Caco-2 (cell line): ENCODE data around the gene NF2. TPM values are rescaled to one million over a fixed set of nuclear protein-coding genes. Genes with fewer than 3 reads are reported as not detected.

Experiments
- BruUV-seq: library from RNA; stranded (reverse); fragments of 400-500 nt; replicated peaks from 2 replicates; lab custom pipeline; 2021; lab: Mats Ljungman, UMichigan
- CTCF ChIA-PET: fragments of 300-600 bp; sonication (Branson Sonifier 250); formaldehyde crosslinking; loops from one replicate; lab custom pipeline; 2022; ENCODE audit warnings: antibody characterized with exemption; lab: Charles Lee
- POLR2A ChIA-PET: fragments of 300-600 bp; sonication (Branson Sonifier 250); formaldehyde crosslinking; loops from one replicate; lab custom pipeline; 2022; ENCODE audit warnings: antibody characterized with exemption; lab: Charles Lee
- DNase-seq, 2 experiments: peaks; one replicate each; pipeline versions ENCODE4 v3.0.0 to v3.0.0-alpha.2; 2020 to 2022
- H3K27me3 ChIP-seq: replicated peaks from 2 replicates; pipeline ENCODE4 v1.6.0; 2011; ENCODE audit warnings: low read length; ENCODE audit not compliant: control insufficient read depth, insufficient read depth
- H3K36me3 ChIP-seq: 2 replicates; pipeline ENCODE4 v1.5.1; 2011; ENCODE audit warnings: low read length; ENCODE audit not compliant: control insufficient read depth, insufficient read depth
- H3K4me1 ChIP-seq: fragments of 250-450 bp; sonication (Bioruptor Pico); 2 replicates; pipeline ENCODE4 v1.5.1; 2020; ENCODE audit warnings: mild to moderate bottlenecking
- H3K4me3 ChIP-seq: 2 replicates; pipeline ENCODE4 v1.5.1; 2011; ENCODE audit warnings: low read depth, mild to moderate bottlenecking, control low read depth, low read length
- H3K9me3 ChIP-seq: fragments of 250-450 bp; sonication (Bioruptor Pico); 2 replicates; pipeline ENCODE4 v1.5.1; 2020; ENCODE audit warnings: mild to moderate bottlenecking, moderate library complexity
- H3K27ac Mint-ChIP-seq: one replicate; pipeline ENCODE4 v1.8.0; 2022; ENCODE audit warnings: mixed read lengths; ENCODE audit not compliant: unreplicated experiment
- H3K27me3 Mint-ChIP-seq: one replicate; pipeline ENCODE4 v1.8.0; 2022; ENCODE audit warnings: mixed read lengths; ENCODE audit not compliant: insufficient read depth, unreplicated experiment
- H3K36me3 Mint-ChIP-seq: one replicate; pipeline ENCODE4 v1.8.0; 2022; ENCODE audit warnings: mild to moderate bottlenecking, mixed read lengths; ENCODE audit not compliant: insufficient read depth, unreplicated experiment
- H3K4me1 Mint-ChIP-seq: one replicate; pipeline ENCODE4 v1.8.0; 2022; ENCODE audit warnings: low read depth, mixed read lengths; ENCODE audit not compliant: unreplicated experiment
- H3K4me3 Mint-ChIP-seq: one replicate; pipeline ENCODE4 v1.8.0; 2022; ENCODE audit warnings: mild to moderate bottlenecking, moderate library complexity, mixed read lengths; ENCODE audit not compliant: unreplicated experiment
- H3K9me3 Mint-ChIP-seq: one replicate; pipeline ENCODE4 v1.8.0; 2022; ENCODE audit warnings: mixed read lengths; ENCODE audit not compliant: unreplicated experiment
- CTCF ChIP-seq, 2 experiments: fragments of 200-600 bp in 1 of 2; IDR thresholded peaks; 1 replicate in 1 of 2; 2 replicates in 1 of 2; pipeline versions ENCODE4 v1.5.1 to v1.8.0; 2011 to 2022; ENCODE audit warnings: antibody characterized with exemption in 1 of 2, control low read depth in 1 of 2, inconsistent platforms in 1 of 2, low read depth in 1 of 2, low read length in 1 of 2, mild to moderate bottlenecking in 1 of 2, moderate library complexity in 1 of 2; ENCODE audit not compliant: insufficient read depth in 1 of 2, severe bottlenecking in 1 of 2, unreplicated experiment in 1 of 2
- intact Hi-C: fragments of 100-400 bp; cut with micrococcal nuclease; formaldehyde crosslinking; loops from one replicate; pipeline ENCODE4 v1.10.0; 2022; ENCODE audit not compliant: unreplicated experiment
- total RNA-seq: library from RNA; stranded (reverse); gene quantifications from 2 replicates; pipeline ENCODE4 v1.2.3, GENCODE V29; 2022

Gene NF2
- total RNA-seq, 1 experiment from 2014 or later = 53.2 TPM

- Mint-ChIP-seq H3K4me3 (no peak overlapping the region), H3K4me1 (no peaks in the 10 kb centered on the region), H3K36me3 (peaks cover 6% of the 10 kb centered on the region), H3K27ac (no peak overlapping the region), H3K27me3 (no peaks in the 10 kb centered on the region), H3K9me3 (no peaks in the 10 kb centered on the region)
- BruUV-seq = TSS peak; percentile 23
- no peaks in the 10 kb centered on the region for H3K9me3 ChIP-seq
- intact Hi-C loops = no loop called here
- TF ChIP-seq CTCF (IDR thresholded peaks at IDR 0.05; ENCODE audit: insufficient read depth in 1 of 2, low read depth in 1 of 2, low read length in 1 of 2, severe bottlenecking in 1 of 2, unreplicated experiment in 1 of 2) = no peak
- POLR2A ChIA-PET = no interaction called here
- H3K36me3 ChIP-seq = no peaks in the 10 kb centered on the region
- CTCF ChIA-PET = interaction anchor here (0.7 kb wide), 2 partner anchors 14 to 76 kb away, joined by 3 to 4 read pairs; no protein-coding TSS in a partner anchor
- H3K4me1 ChIP-seq = peaks cover 5% of the 10 kb centered on the region
- H3K27me3 ChIP-seq = no peaks in the 10 kb centered on the region
- no peak for DNase-seq
- H3K4me3 ChIP-seq = no peak overlapping the region
These were observed 94.6 kb downstream of the NF2 start for GRCh38 chr22:29697853-29698598.

GRCh38 chr22:29700206-29700899 lies 96.9 kb downstream of the NF2 start:
- CTCF ChIA-PET = interaction anchor here (1.0 kb wide), 1 partner anchor 388 kb away, joined by 4 read pairs; no protein-coding TSS in a partner anchor
- H3K4me1 Mint-ChIP-seq = no peaks in the 10 kb centered on the region

More at GRCh38 chr22:29700206-29700899, 96.9 kb downstream of the NF2 start:
- H3K4me1 ChIP-seq = peaks cover 5% of the 10 kb centered on the region
- H3K9me3 ChIP-seq = no peaks in the 10 kb centered on the region
- Mint-ChIP-seq H3K4me3 (no peak overlapping the region), H3K27ac (no peak overlapping the region), H3K36me3 (no peaks in the 10 kb centered on the region), H3K27me3 (no peaks in the 10 kb centered on the region), H3K9me3 (no peaks in the 10 kb centered on the region)
- no peak for DNase-seq
- no peaks in the 10 kb centered on the region for H3K36me3 ChIP-seq
- H3K27me3 ChIP-seq = no peaks in the 10 kb centered on the region
- BruUV-seq = no TSS peak
- POLR2A ChIA-PET = no interaction called here
- no peak overlapping the region for H3K4me3 ChIP-seq
- intact Hi-C loops = loop anchor here (2.0 to 10.0 kb wide), 2 partner anchors 304 to 388 kb away; no protein-coding TSS in a partner anchor
- TF ChIP-seq CTCF (IDR thresholded peaks at IDR 0.05; ENCODE audit: insufficient read depth in 1 of 2, low read depth in 1 of 2, low read length in 1 of 2, severe bottlenecking in 1 of 2, unreplicated experiment in 1 of 2) = no peak
